Loucy (cell line): ENCODE results near the gene HTR2B.
"Not testable (repeated sequence)": the region's sequence is repeated elsewhere in the genome, so short reads cannot be mapped to it uniquely, and the experiment has no call there.

Source experiments
- CTCF ChIP-seq: fragments of 200-600 bp; sonication (generic); conservative IDR thresholded peaks from 2 replicates; pipeline ENCODE4 v1.5.1; 2014; ENCODE audit warnings: mild to moderate bottlenecking, antibody characterized with exemption, low read length
- EZH2phosphoT487 ChIP-seq: fragments of 200-600 bp; IDR thresholded peaks from 2 replicates; pipeline ENCODE4 v1.6.1; 2018; ENCODE audit warnings: antibody characterized with exemption, mild to moderate bottlenecking, moderate library complexity, borderline replicate concordance

- not testable (repeated sequence) for TF ChIP-seq CTCF, EZH2phosphoT487
Measured at GRCh38 chr2:231140808-231141207, 16.0 kb upstream of the HTR2B start.
